Lung (tissue), 12 donors: ENCODE results near the gene ARHGEF28. TPM values are rescaled to one million over a fixed set of nuclear protein-coding genes. Genes with fewer than 3 reads are reported as not detected.

Experiments
- ATAC-seq: fragments of 200-7000 bp; cut with Tn5 transposase; one replicate; pipeline ENCODE4 v1.9.1; 2020; ENCODE audit warnings: moderate number of reproducible peaks; ENCODE audit not compliant: insufficient read depth, low FRiP score
- DNase-seq, 3 donors: peaks; one replicate each; pipeline ENCODE4 v3.0.0-alpha.2; 2013 to 2017
- H3K27ac ChIP-seq, 2 donors: one replicate each; pipeline ENCODE4 v1.5.1; 2013; ENCODE audit warnings: mild to moderate bottlenecking in 2 of 2, moderate library complexity in 2 of 2, control low read depth in 1 of 2, inconsistent platforms in 1 of 2, low read depth in 1 of 2, low read length in 1 of 2
- H3K27me3 ChIP-seq, 3 donors: one replicate each; pipeline ENCODE4 v1.5.1; 2013; ENCODE audit warnings: low read length in 2 of 3; ENCODE audit not compliant: control insufficient read depth in 3 of 3, insufficient read depth in 3 of 3
- H3K36me3 ChIP-seq, 4 donors: one replicate each; pipeline ENCODE4 v1.5.1; 2013; ENCODE audit warnings: low read length in 4 of 4, mild to moderate bottlenecking in 1 of 4, moderate library complexity in 1 of 4; ENCODE audit not compliant: control insufficient read depth in 4 of 4, insufficient read depth in 4 of 4
- H3K4me1 ChIP-seq, 5 donors: one replicate each; pipeline ENCODE4 v1.5.1; 2013; ENCODE audit warnings: low read length in 5 of 5, mild to moderate bottlenecking in 2 of 5, moderate library complexity in 1 of 5; ENCODE audit not compliant: control insufficient read depth in 5 of 5, insufficient read depth in 5 of 5
- H3K4me3 ChIP-seq: one replicate; pipeline ENCODE4 v1.5.1; 2013; ENCODE audit warnings: mild to moderate bottlenecking, control low read depth, moderate library complexity
- H3K9ac ChIP-seq, 2 donors: one replicate each; pipeline ENCODE4 v1.5.1; 2013; ENCODE audit warnings: low read length in 2 of 2, control low read depth in 1 of 2; ENCODE audit not compliant: insufficient read depth in 1 of 2
- H3K9me3 ChIP-seq, 4 donors: one replicate each; pipeline ENCODE4 v1.5.1; 2013; ENCODE audit warnings: low read length in 3 of 4, mild to moderate bottlenecking in 1 of 4, moderate library complexity in 1 of 4; ENCODE audit not compliant: control insufficient read depth in 4 of 4, insufficient read depth in 3 of 4
- CTCF ChIP-seq: IDR thresholded peaks from 2 replicates; pipeline ENCODE4 v1.5.1; 2012; ENCODE audit warnings: mild to moderate bottlenecking; ENCODE audit errors: control extremely low read depth, extremely low read depth
- WGBS, 2 donors: extraction: QIAGEN DNeasy Blood & Tissue Kit; methylation state at CpG; one replicate each; pipeline ENCODE4 v1.1.7; 2013; 5-methylcytosine and 5-hydroxymethylcytosine counted together
- polyA plus RNA-seq, 2 donors: library from polyadenylated mRNA; stranded (reverse); fragments of 200-250 nt; gene quantifications; one replicate each; pipeline ENCODE4 v1.2.1, GENCODE V29; 2013
- total RNA-seq, 2 donors: library from RNA; depleted of rRNA in 1 of 2; stranded (reverse); fragments of >200 nt in 1 of 2; gene quantifications; one replicate each; pipeline ENCODE4 v1.2.1, GENCODE V29; 2014 to 2021
- donor health status: control.
- donor health status: control.
- donor health status: Bipolar disorder and iron deficiency.
- donor health status: healthy.
- donor health status: DM: yes; HTN: yes; CAD: no.

The ARHGEF28 gene
- total and polyA plus RNA-seq, 4 donors: 3.0 to 13.0 (median 10.0) TPM

- 90 to 92% methylated on average over 4 of the region's 4 CpGs for WGBS, 2 donors
- Histone ChIP-seq H3K9me3 (no peaks in the 10 kb centered on the region), H3K36me3 (no peaks in the 10 kb centered on the region), H3K27me3 (no peaks in the 10 kb centered on the region), H3K4me1 (peaks cover 0 to 4% (median 0%) of the 10 kb centered on the region in 5 donors), H3K4me3 (no peak overlapping the region), H3K27ac (no peak overlapping the region), H3K9ac (no peak overlapping the region)
- TF ChIP-seq CTCF: no peak
- ATAC-seq (no peak), DNase-seq (no peak)
Measured at GRCh38 chr5:73642344-73642743, 16.3 kb downstream of the ARHGEF28 start.

- Histone ChIP-seq H3K4me1 (peaks cover 0 to 4% (median 0%) of the 10 kb centered on the region in 5 donors), H3K9me3 (no peaks in the 10 kb centered on the region), H3K9ac (no peak overlapping the region), H3K27me3 (no peaks in the 10 kb centered on the region), H3K36me3 (no peaks in the 10 kb centered on the region), H3K4me3 (no peak overlapping the region), H3K27ac (no peak overlapping the region)
- no peak for DNase-seq
- 75 to 80% methylated on average over 3 of the region's 3 CpGs for WGBS, 2 donors
- TF ChIP-seq CTCF: no peak
- no peak for ATAC-seq
Measured at GRCh38 chr5:73644385-73644963, 18.5 kb downstream of the ARHGEF28 start.

- no peak for ATAC-seq
- Histone ChIP-seq H3K9ac (no peak overlapping the region), H3K9me3 (no peaks in the 10 kb centered on the region), H3K4me3 (no peak overlapping the region), H3K27me3 (no peaks in the 10 kb centered on the region), H3K36me3 (no peaks in the 10 kb centered on the region), H3K4me1 (peaks cover 0 to 2% (median 0%) of the 10 kb centered on the region in 5 donors), H3K27ac (no peak overlapping the region)
- DNase-seq: no peak
- TF ChIP-seq CTCF: no peak
Measured at GRCh38 chr5:73647721-73648120, 21.7 kb downstream of the ARHGEF28 start.

- Histone ChIP-seq H3K9me3 (no peaks in the 10 kb centered on the region), H3K9ac (no peak overlapping the region), H3K4me3 (no peak overlapping the region), H3K4me1 (peaks cover 0 to 2% (median 0%) of the 10 kb centered on the region in 5 donors), H3K27ac (no peak overlapping the region), H3K27me3 (no peaks in the 10 kb centered on the region), H3K36me3 (no peaks in the 10 kb centered on the region)
- no peak for TF ChIP-seq CTCF
- ATAC-seq (no peak), DNase-seq (no peak)
- WGBS, 2 donors: 62 to 77% methylated on average over 1 of the region's 1 CpG
Measured at GRCh38 chr5:73648515-73648914, 22.5 kb downstream of the ARHGEF28 start.
